ENCODE results near the gene ASCL4. TPM values are rescaled to one million over a fixed set of nuclear protein-coding genes. Genes with fewer than 3 reads are reported as not detected.

ASCL4 gene
- total and polyA plus RNA-seq, 2 of the 4 experiments (the other 2 are of a cell fraction) = not detected

DNA sequence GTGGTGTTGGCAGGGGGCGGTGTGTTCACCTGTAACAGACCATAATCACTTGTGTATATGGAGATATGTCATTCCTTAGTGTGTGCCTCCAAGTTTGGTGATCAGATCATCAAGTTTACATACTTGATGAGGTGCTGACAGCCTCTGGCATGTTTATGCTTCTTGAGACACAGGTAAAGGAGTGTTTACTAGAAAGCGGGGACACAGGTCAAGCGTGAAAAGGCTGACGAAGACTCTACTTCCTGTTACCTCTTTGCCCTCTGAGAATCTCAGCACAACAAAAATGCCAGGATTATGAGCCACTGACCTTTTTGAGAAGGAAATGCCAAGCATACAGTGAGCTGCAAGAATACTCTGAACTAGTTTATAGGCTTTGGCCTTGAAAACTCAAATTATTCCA is 43.1 kb upstream of the ASCL4 start:
- H4K91ac ChIP-seq (ENCODE audit: insufficient read depth, low read depth, low read length) = no peak overlapping the region
- no peak overlapping the region for H3K23ac ChIP-seq (ENCODE audit: low read depth, low read length)
- no peak for DNase-seq
- BruUV-seq (replicated peaks) = no TSS peak
- no peak overlapping the region for H2AK9ac ChIP-seq (replicated peaks; ENCODE audit: low read depth, low read length, poor library complexity)
- H3K56ac ChIP-seq (ENCODE audit: extremely low read depth, insufficient read depth, low read length) = no peak overlapping the region
- no peak for TF ChIP-seq RCOR1 (IDR thresholded peaks at IDR 0.05; ENCODE audit: insufficient replicate concordance, low read length)
- TF ChIP-seq POLR2A (IDR thresholded peaks at IDR 0.05; ENCODE audit: low read depth, low read length) = no peak
- no peak for TF ChIP-seq MXI1 (IDR thresholded peaks at IDR 0.05; ENCODE audit: borderline replicate concordance, low read depth, low read length)
- no peak for TF ChIP-seq ELK1 (IDR thresholded peaks at IDR 0.05; ENCODE audit: borderline replicate concordance, low read depth, low read length)
- no peak for TF ChIP-seq FOS (IDR thresholded peaks at IDR 0.05; ENCODE audit: low read depth, low read length)
- no peak for TF ChIP-seq MAFK (IDR thresholded peaks at IDR 0.05; ENCODE audit: low read depth, low read length)
- TF ChIP-seq RFX5 (IDR thresholded peaks at IDR 0.05; ENCODE audit: low read depth, low read length) = no peak
- TF ChIP-seq MAZ (IDR thresholded peaks at IDR 0.05; ENCODE audit: borderline replicate concordance, low read depth, low read length) = no peak
- TF ChIP-seq BHLHE40 (IDR thresholded peaks at IDR 0.05; ENCODE audit: low read depth, low read length) = no peak
- TF ChIP-seq CTCF (conservative IDR thresholded peaks at IDR 0.05; ENCODE audit: low read depth, low read length) = no peak
- no peak for TF ChIP-seq SMC3 (IDR thresholded peaks at IDR 0.05; ENCODE audit: low read depth, low read length)
- TF ChIP-seq RAD21 (IDR thresholded peaks at IDR 0.05; ENCODE audit: low read length) = no peak
- TF ChIP-seq CHD1 (IDR thresholded peaks at IDR 0.05; ENCODE audit: low read depth, low read length) = no peak
- TF ChIP-seq, protein P1, sequence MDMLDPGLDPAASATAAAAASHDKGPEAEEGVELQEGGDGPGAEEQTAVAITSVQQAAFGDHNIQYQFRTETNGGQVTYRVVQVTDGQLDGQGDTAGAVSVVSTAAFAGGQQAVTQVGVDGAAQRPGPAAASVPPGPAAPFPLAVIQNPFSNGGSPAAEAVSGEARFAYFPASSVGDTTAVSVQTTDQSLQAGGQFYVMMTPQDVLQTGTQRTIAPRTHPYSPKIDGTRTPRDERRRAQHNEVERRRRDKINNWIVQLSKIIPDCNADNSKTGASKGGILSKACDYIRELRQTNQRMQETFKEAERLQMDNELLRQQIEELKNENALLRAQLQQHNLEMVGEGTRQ (IDR thresholded peaks at IDR 0.05; ENCODE audit: low read depth, low read length) = no peak
- no peak for TF ChIP-seq NFE2L2 (IDR thresholded peaks at IDR 0.05; ENCODE audit: low read depth, low read length)
- TF ChIP-seq CEBPB (IDR thresholded peaks at IDR 0.05; ENCODE audit: low read depth, low read length) = no peak
- H2BK15ac ChIP-seq (ENCODE audit: low read depth, low read length) = no peak overlapping the region
- H3K9ac ChIP-seq (ENCODE audit: low read depth, low read length) = no peak overlapping the region
- H3K27ac ChIP-seq (ENCODE audit: insufficient read depth, low read length) = no peak overlapping the region
- no peaks in the 10 kb centered on the region for H3K9me3 ChIP-seq (ENCODE audit: control insufficient read depth, insufficient read depth, low read length)
- H3K9me1 ChIP-seq (ENCODE audit: insufficient read depth, low read length) = peaks cover 2% of the 10 kb centered on the region; the same call in 1 of the 2 replicates
- H3K4me2 ChIP-seq (ENCODE audit: low read depth, low read length) = no peak overlapping the region
- peaks cover 0 to 4% of the 10 kb centered on the region in 2 experiments; a peak in 2 of 4 replicates for H3K79me1 ChIP-seq (ENCODE audit: low read depth in 1 of 2, low read length in 2 of 2)
- no peak overlapping the region for H2BK5ac ChIP-seq (ENCODE audit: low read depth, low read length, poor library complexity, severe bottlenecking)
- no peak overlapping the region for H4K5ac ChIP-seq (ENCODE audit: low read depth, low read length)
- no peak overlapping the region for H3K4me3 ChIP-seq (ENCODE audit: insufficient read depth, low read depth, low read length)
- H3K27me3 ChIP-seq (ENCODE audit: control insufficient read depth, insufficient read depth, low read length) = no peaks in the 10 kb centered on the region
- 0 out of 2 replicates have a peak, but pooled peaks cover 4% of the 10 kb centered on the region for H4K20me1 ChIP-seq (ENCODE audit: insufficient read depth, low read length)
- CTCF ChIA-PET = no interaction called here
- H3K4ac ChIP-seq (ENCODE audit: low read depth, low read length) = no peak overlapping the region
- no peak overlapping the region for H2AFZ ChIP-seq (replicated peaks; ENCODE audit: low read length, poor library complexity)
- H3K18ac ChIP-seq (ENCODE audit: low read depth, low read length) = no peak overlapping the region
- H4K8ac ChIP-seq (ENCODE audit: low read depth in 2 of 2, low read length in 2 of 2) = no peak overlapping the region
- in situ Hi-C loops (cut with MboI; ENCODE audit: low sequenced_read_pairs) = no loop called here
- no peak overlapping the region for H2AK5ac ChIP-seq (ENCODE audit: low read depth, low read length)
- no CpG with 5 or more reads among the region's 4 CpGs for WGBS, 2 experiments (ENCODE audit: extremely low coverage in 2 of 2, insufficient read length in 1 of 2)
- H3K4me1 ChIP-seq (ENCODE audit: control insufficient read depth, insufficient read depth, low read length) = no peaks in the 10 kb centered on the region
- dilution Hi-C loops (cut with HindIII; ENCODE audit: low sequenced_read_pairs, unreplicated experiment) = no loop called here
- H2BK20ac ChIP-seq (ENCODE audit: low read depth, low read length) = no peak overlapping the region
- H3K14ac ChIP-seq (replicated peaks; ENCODE audit: low read depth, low read length) = no peak overlapping the region
- H3K36me3 ChIP-seq (ENCODE audit: control insufficient read depth, insufficient read depth, low read length) = peaks cover 17% of the 10 kb centered on the region
- intact Hi-C loops (cut with micrococcal nuclease) = no loop called here
- H2BK120ac ChIP-seq (ENCODE audit: low read depth, low read length) = no peak overlapping the region
- POLR2A ChIA-PET (ENCODE audit: unreplicated experiment) = no interaction called here
- ATAC-seq (ENCODE audit: low read depth) = peak; percentile 40

Data from IMR-90 (cell line).